GM23338 (cell line): ENCODE results near the gene HSPG2.

Experiments
- EZH2 ChIP-seq: fragments of 200-600 bp; sonication (generic); IDR thresholded peaks from one replicate; pipeline ENCODE4 v1.8.0; 2017; ENCODE audit warnings: antibody characterized with exemption, mild to moderate bottlenecking, low read depth; ENCODE audit not compliant: unreplicated experiment
- POLR2AphosphoS5 ChIP-seq: IDR thresholded peaks from 2 replicates; pipeline ENCODE4 v1.6.1; 2016; ENCODE audit warnings: antibody characterized with exemption, low read depth
- TF ChIP-seq, protein P1 (sequence below), 2 experiments: fragments of 200-600 bp in 1 of 2; sonication (generic) in 1 of 2; conservative IDR thresholded peaks; 2 replicates each; pipeline versions ENCODE4 v1.5.1 to v1.6.1; 2016 to 2017; ENCODE audit warnings: antibody characterized with exemption in 2 of 2, low read depth in 2 of 2, mild to moderate bottlenecking in 2 of 2, moderate library complexity in 1 of 2

DNA sequence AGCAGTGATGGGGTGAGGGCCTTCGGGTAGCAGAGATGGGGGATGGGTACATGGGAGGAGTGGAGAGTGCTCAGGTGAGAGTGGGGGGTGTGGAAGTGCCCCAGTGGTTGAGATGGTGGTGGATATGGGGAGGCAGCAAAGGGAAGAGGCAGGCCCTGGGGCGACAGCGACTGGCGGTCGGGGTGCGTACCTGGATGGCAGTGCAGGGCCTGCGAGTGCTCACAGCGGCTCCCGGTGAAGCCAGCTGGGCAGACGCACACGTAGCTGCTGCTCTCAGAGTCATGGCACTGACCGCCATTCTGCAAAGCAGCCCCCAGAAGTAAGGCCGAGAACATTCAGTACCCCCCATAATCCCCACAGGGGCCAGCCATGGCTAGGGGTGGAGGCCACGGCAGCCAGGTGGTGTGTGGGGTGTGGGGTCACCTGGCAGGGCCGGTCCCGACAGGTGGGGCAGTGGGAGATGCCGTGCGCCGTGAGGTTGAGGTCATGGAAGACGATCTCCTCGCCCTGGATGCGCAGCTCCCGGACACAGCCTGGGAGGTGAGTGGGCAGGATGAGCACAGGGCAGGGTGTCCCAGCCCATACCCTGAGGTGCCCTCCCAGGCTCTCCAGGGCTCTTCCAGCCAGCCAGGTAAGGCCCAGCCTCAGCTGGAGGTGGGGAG is 106.2 kb downstream of the HSPG2 start:
- TF ChIP-seq, protein P1, sequence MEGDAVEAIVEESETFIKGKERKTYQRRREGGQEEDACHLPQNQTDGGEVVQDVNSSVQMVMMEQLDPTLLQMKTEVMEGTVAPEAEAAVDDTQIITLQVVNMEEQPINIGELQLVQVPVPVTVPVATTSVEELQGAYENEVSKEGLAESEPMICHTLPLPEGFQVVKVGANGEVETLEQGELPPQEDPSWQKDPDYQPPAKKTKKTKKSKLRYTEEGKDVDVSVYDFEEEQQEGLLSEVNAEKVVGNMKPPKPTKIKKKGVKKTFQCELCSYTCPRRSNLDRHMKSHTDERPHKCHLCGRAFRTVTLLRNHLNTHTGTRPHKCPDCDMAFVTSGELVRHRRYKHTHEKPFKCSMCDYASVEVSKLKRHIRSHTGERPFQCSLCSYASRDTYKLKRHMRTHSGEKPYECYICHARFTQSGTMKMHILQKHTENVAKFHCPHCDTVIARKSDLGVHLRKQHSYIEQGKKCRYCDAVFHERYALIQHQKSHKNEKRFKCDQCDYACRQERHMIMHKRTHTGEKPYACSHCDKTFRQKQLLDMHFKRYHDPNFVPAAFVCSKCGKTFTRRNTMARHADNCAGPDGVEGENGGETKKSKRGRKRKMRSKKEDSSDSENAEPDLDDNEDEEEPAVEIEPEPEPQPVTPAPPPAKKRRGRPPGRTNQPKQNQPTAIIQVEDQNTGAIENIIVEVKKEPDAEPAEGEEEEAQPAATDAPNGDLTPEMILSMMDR (conservative IDR thresholded peaks at IDR 0.05; ENCODE audit: low read depth in 2 of 2) = no peak
- TF ChIP-seq POLR2AphosphoS5 = no peak
- TF ChIP-seq EZH2 = no peak
